Measurements from ENCODE around the gene AKAP6. TPM values are rescaled to one million over a fixed set of nuclear protein-coding genes. Genes with fewer than 3 reads are reported as not detected.
A peak's percentile ranks its signal among the peaks of the same experiment; 100 is the strongest.

AKAP6 gene
- total RNA-seq, 1 donor from 2014 or later: 8.5 TPM

DNA sequence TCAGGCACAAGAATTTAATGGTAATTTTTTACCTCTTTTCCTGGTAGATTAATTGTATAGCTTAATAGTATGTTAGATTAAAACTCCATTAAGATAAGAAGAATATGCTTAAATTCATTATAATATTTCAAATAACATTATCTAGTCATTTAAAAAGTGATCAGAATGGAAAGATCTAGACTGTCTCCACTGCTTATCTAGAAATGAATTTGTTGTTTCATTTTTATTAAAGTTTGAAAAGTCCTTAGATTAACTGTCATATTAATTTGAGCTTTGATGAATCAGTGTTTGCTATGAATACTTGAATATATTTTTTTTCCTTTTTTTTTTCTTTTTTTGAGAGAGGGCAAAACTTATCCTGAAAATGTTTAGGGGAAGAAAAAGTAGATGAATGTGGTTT lies 373.0 kb downstream of the AKAP6 start:
- Mint-ChIP-seq H3K4me1 (peaks cover 7% of the 10 kb centered on the region), H3K9me3 (peaks cover 3% of the 10 kb centered on the region), H3K27ac (no peak overlapping the region), H3K36me3 (no peaks in the 10 kb centered on the region), H3K4me3 (no peak overlapping the region), H3K27me3 (ENCODE audit: low read depth) (no peaks in the 10 kb centered on the region)
- TF ChIP-seq, protein P1, sequence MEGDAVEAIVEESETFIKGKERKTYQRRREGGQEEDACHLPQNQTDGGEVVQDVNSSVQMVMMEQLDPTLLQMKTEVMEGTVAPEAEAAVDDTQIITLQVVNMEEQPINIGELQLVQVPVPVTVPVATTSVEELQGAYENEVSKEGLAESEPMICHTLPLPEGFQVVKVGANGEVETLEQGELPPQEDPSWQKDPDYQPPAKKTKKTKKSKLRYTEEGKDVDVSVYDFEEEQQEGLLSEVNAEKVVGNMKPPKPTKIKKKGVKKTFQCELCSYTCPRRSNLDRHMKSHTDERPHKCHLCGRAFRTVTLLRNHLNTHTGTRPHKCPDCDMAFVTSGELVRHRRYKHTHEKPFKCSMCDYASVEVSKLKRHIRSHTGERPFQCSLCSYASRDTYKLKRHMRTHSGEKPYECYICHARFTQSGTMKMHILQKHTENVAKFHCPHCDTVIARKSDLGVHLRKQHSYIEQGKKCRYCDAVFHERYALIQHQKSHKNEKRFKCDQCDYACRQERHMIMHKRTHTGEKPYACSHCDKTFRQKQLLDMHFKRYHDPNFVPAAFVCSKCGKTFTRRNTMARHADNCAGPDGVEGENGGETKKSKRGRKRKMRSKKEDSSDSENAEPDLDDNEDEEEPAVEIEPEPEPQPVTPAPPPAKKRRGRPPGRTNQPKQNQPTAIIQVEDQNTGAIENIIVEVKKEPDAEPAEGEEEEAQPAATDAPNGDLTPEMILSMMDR (IDR thresholded peaks at IDR 0.05; ENCODE audit: unreplicated experiment): no peak
- no peak for DNase-seq (ENCODE audit: low spot score in 2 of 2, unreplicated experiment in 2 of 2)

DNA sequence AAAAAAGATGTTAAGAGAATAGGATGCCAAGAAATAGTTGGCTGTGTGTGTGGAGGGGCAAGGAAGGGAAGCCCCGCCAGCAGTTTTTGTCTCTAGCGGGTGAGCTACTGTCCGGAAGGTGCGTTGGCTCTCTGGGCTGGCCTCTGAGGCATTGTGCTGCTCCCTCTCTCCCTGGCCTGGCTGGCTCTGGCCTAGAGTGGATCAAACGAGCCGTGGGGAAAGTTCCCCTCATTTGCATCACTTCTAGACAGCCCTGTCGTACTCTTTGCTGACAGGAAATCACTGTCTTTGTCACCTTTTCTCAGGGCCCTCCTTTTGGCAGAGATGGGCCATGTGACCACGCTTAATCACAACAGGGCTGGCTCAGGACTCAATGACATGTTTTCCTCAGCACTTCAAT lies 373.5 kb downstream of the AKAP6 start:
- TF ChIP-seq, protein P1 (IDR thresholded peaks at IDR 0.05; ENCODE audit: unreplicated experiment): no peak
- Mint-ChIP-seq H3K36me3 (no peaks in the 10 kb centered on the region), H3K4me1 (peaks cover 7% of the 10 kb centered on the region), H3K27me3 (ENCODE audit: low read depth) (no peaks in the 10 kb centered on the region), H3K9me3 (peaks cover 3% of the 10 kb centered on the region), H3K4me3 (no peak overlapping the region), H3K27ac (peak overlapping the region; percentile 20)
- DNase-seq (ENCODE audit: low spot score in 2 of 2, unreplicated experiment in 2 of 2): peak in 1 of 2 experiments; percentile 37

DNA sequence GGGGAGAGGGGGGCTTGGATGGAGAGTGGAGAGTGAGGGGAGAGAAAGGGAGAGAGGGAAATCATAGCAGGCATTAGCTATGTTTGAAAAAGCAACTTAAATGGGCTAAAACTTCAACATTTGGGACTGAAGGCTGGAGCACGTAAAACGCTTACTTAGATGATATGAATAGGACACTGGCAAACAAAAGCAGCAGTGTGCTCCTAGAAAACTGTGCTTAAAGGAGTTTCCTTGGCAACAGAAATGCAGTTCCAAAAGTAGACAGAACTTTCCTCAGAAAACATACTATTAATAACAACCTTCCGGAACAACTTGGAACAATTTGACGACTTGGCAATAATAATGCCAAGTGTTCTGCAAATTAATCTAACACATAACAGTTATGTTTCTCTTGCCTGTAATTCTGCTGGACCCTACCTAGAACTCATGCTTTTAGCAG lies 374.1 kb downstream of the AKAP6 start:
- TF ChIP-seq, protein P1 (IDR thresholded peaks at IDR 0.05; ENCODE audit: unreplicated experiment): no peak
- no peak for DNase-seq (ENCODE audit: low spot score in 2 of 2, unreplicated experiment in 2 of 2)
- Mint-ChIP-seq H3K4me1 (peaks cover 7% of the 10 kb centered on the region), H3K27ac (peak overlapping the region; percentile 20), H3K27me3 (ENCODE audit: low read depth) (no peaks in the 10 kb centered on the region), H3K9me3 (peaks cover 3% of the 10 kb centered on the region), H3K36me3 (no peaks in the 10 kb centered on the region), H3K4me3 (no peak overlapping the region)

DNA sequence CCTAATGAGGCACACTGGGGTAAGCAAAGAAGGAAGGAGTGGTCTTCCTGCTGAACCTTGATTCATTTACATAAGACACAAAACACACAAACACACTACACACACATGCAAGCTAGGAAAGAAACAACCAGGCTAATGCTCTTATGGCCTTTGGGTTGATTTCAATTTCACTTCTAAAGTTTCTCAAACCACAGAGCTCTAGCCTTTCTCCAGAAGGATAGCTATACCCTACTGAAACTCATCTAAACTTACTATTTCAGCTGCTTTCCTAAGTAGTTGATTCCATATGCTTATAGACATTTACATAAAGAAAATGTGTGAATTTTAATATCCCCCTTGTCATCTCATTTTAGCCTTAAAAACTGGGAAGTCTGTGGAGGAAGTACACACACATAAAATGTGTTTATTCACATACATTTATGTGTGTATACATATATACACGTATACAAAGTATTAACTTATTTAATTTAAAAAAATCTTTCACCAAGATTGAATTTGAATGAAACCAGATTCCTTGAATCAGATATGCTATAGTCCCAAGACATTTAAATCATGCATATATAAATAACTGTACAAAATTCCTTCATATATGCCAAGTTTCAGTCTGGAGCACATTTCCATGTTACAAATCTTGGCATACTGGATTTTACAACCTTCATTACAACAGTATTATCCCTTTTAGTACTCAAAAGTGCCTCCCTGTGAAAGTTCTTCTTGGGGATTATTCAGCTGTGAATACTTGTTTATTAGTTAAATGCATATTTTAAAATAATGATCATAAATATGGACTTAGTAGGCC lies 377.8 kb downstream of the AKAP6 start:
- Mint-ChIP-seq H3K9me3 (peaks cover 3% of the 10 kb centered on the region), H3K27ac (no peak overlapping the region), H3K4me1 (peaks cover 22% of the 10 kb centered on the region), H3K4me3 (no peak overlapping the region), H3K36me3 (no peaks in the 10 kb centered on the region), H3K27me3 (ENCODE audit: low read depth) (no peaks in the 10 kb centered on the region)
- TF ChIP-seq, protein P1 (IDR thresholded peaks at IDR 0.05; ENCODE audit: unreplicated experiment): no peak
- no peak for DNase-seq (ENCODE audit: low spot score in 2 of 2, unreplicated experiment in 2 of 2)

DNA sequence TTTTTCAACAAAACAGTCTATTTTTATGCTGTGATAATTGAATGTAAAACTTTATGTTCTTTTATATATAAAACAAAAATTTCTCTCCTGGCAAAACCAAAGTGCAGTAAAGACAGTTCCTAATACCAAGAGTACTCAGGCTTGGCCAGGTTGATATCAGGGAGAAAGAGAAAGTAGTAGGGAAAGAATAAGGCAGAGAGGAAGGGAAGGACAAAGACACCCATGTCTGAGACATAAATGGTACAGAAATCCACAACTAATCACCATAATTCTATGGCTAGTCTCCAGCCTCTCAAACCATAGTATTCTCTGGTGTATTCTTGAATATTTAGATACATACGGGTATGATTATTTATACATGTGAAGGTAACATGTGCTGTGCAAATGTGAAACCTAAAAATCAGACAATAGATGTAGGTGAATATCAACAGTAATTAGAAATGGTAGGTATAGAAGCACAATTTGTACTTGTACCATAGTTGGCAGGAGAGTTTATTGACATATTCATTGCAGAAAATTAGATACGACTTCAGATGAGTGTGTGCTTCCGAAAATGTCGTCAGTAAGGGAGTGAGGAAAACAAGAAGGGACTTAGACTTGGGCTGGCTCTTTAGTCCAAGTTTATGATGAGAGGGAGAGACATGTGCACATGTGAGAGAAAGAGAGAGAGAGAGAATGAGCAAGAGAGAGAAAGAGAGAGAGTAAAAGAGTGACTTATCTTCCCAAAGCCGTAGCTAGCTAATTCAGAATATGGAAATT lies 378.8 kb downstream of the AKAP6 start:
- Mint-ChIP-seq H3K27me3 (ENCODE audit: low read depth) (no peaks in the 10 kb centered on the region), H3K9me3 (peaks cover 3% of the 10 kb centered on the region), H3K4me1 (peaks cover 18% of the 10 kb centered on the region), H3K4me3 (no peak overlapping the region), H3K27ac (no peak overlapping the region), H3K36me3 (no peaks in the 10 kb centered on the region)
- TF ChIP-seq, protein P1 (IDR thresholded peaks at IDR 0.05; ENCODE audit: unreplicated experiment): no peak
- no peak for DNase-seq (ENCODE audit: low spot score in 2 of 2, unreplicated experiment in 2 of 2)

Data from mesothelial cell of epicardium (in vitro differentiated cells).